HCT116 (cell line): Measurements from ENCODE around the gene ATF5. TPM values are rescaled to one million over a fixed set of nuclear protein-coding genes. Genes with fewer than 3 reads are reported as not detected.

Experiments
- ATAC-seq: fragments of 200-7000 bp; cut with Tn5 transposase; 2 replicates; pipeline ENCODE4 v1.9.1; 2020; ENCODE audit warnings: mild to moderate bottlenecking, moderate library complexity
- BruUV-seq: library from RNA; stranded (reverse); fragments of 400-500 nt; replicated peaks from 2 replicates; lab custom pipeline; 2021; lab: Mats Ljungman, UMichigan
- CTCF ChIA-PET: fragments of 300-600 bp; sonication (Branson Sonifier 250); formaldehyde crosslinking; loops from one replicate; lab custom pipeline; 2021; ENCODE audit warnings: antibody characterized with exemption; lab: Charles Lee
- POLR2A ChIA-PET: fragments of 300-600, 350-600 bp; sonication (Branson Sonifier 250); formaldehyde crosslinking; loops from one replicate; lab custom pipeline; 2021; ENCODE audit warnings: antibody characterized with exemption; lab: Charles Lee
- RAD21 ChIA-PET, 2 experiments: fragments of 300-600 bp; sonication (Branson Sonifier 250); formaldehyde crosslinking; loops; one replicate each; lab custom pipeline; 2023; ENCODE audit warnings: low total read pairs in 2 of 2; ENCODE audit not compliant: uncharacterized antibody in 2 of 2, unreplicated experiment in 2 of 2, low non-redundant PET in 1 of 2; lab: Charles Lee
- DNase-seq: peaks from one replicate; pipeline ENCODE4 v3.0.0-alpha.2; 2010; ENCODE audit warnings: low read depth, low spot score
- H2AFZ ChIP-seq: fragments of 200-600 bp; shearing (Covaris generic), sonication (generic); 2 replicates; pipeline ENCODE4 v1.6.1; 2017; ENCODE audit warnings: low read depth, mixed run types, mixed read lengths, antibody characterized with exemption, low read length; ENCODE audit not compliant: poor library complexity, severe bottlenecking
- H3K27ac ChIP-seq: 2 replicates; pipeline ENCODE4 v1.5.1; 2012; ENCODE audit warnings: low read depth, low read length
- H3K27me3 ChIP-seq: fragments of 200-600 bp; sonication (generic); 2 replicates; pipeline ENCODE4 v1.6.1; 2016; ENCODE audit warnings: mixed run types, low read length, mixed read lengths; ENCODE audit not compliant: insufficient read depth
- H3K36me3 ChIP-seq, 2 experiments: fragments of 200-500 bp in 1 of 2; fragments of 200-600 bp in 1 of 2; sonication (Bioruptor generic) in 1 of 2; sonication (generic) in 1 of 2; 2 replicates each; pipeline versions ENCODE4 v1.5.1 to v1.6.1; 2014 to 2016; ENCODE audit warnings: low read length in 2 of 2, inconsistent platforms in 1 of 2, mixed read lengths in 1 of 2, mixed run types in 1 of 2; ENCODE audit not compliant: insufficient read depth in 2 of 2, control insufficient read depth in 1 of 2
- H3K4me1 ChIP-seq, 2 experiments: fragments of 200-600 bp in 1 of 2; sonication (generic) in 1 of 2; 2 replicates each; pipeline versions ENCODE4 v1.5.1 to v1.6.1; 2012 to 2017; ENCODE audit warnings: low read length in 2 of 2, inconsistent platforms in 1 of 2, mild to moderate bottlenecking in 1 of 2, mixed read lengths in 1 of 2, mixed run types in 1 of 2, moderate library complexity in 1 of 2; ENCODE audit not compliant: insufficient read depth in 2 of 2, control insufficient read depth in 1 of 2
- H3K4me2 ChIP-seq: fragments of 200-600 bp; sonication (generic); 2 replicates; pipeline ENCODE4 v1.6.1; 2017; ENCODE audit warnings: mixed run types, low read length, mixed read lengths
- H3K4me3 ChIP-seq, 2 experiments: fragments of 200-600 bp in 1 of 2; sonication (generic) in 1 of 2; replicated peaks in 1 of 2; 2 replicates each; pipeline ENCODE4 v1.5.1; 2011 to 2016; ENCODE audit warnings: low read length in 2 of 2, control low read depth in 1 of 2, low read depth in 1 of 2, mild to moderate bottlenecking in 1 of 2, mixed read lengths in 1 of 2, mixed run types in 1 of 2
- H3K79me2 ChIP-seq: fragments of 200-600 bp; sonication (generic); 2 replicates; pipeline ENCODE4 v1.6.1; 2017; ENCODE audit warnings: mild to moderate bottlenecking, mixed run types, low read length, moderate library complexity, mixed read lengths; ENCODE audit not compliant: insufficient read depth
- H3K9ac ChIP-seq: fragments of 200-600 bp; sonication (generic); 2 replicates; pipeline ENCODE4 v1.6.1; 2016; ENCODE audit warnings: low read length, mixed read lengths
- H3K9me2 ChIP-seq: fragments of 200-600 bp; sonication (generic), shearing (Covaris generic); 2 replicates; pipeline ENCODE4 v1.6.1; 2017; ENCODE audit warnings: mixed run types, mild to moderate bottlenecking, moderate library complexity; ENCODE audit not compliant: insufficient read depth
- H3K9me3 ChIP-seq, 2 experiments: fragments of 200-500 bp in 1 of 2; fragments of 200-600 bp in 1 of 2; sonication (Bioruptor generic) in 1 of 2; sonication (generic) in 1 of 2; 2 replicates each; pipeline ENCODE4 v1.6.1; 2014 to 2017; ENCODE audit warnings: low read length in 2 of 2, mixed read lengths in 2 of 2, inconsistent platforms in 1 of 2, low read depth in 1 of 2, mild to moderate bottlenecking in 1 of 2, mixed run types in 1 of 2, moderate library complexity in 1 of 2; ENCODE audit not compliant: control insufficient read depth in 1 of 2, insufficient read depth in 1 of 2
- H4K20me1 ChIP-seq: fragments of 200-600 bp; sonication (generic), shearing (Covaris generic); 2 replicates; pipeline ENCODE4 v1.6.1; 2017; ENCODE audit warnings: mixed run types, mild to moderate bottlenecking, moderate library complexity; ENCODE audit not compliant: insufficient read depth
- ATF3 ChIP-seq: IDR thresholded peaks from 2 replicates; pipeline ENCODE4 v1.6.1; 2012
- CBX3 ChIP-seq: IDR thresholded peaks from 2 replicates; pipeline ENCODE4 v1.6.1; 2012; ENCODE audit warnings: low read depth
- CEBPB ChIP-seq: IDR thresholded peaks from 2 replicates; pipeline ENCODE4 v1.6.1; 2012; ENCODE audit warnings: low read depth
- CTCF ChIP-seq, 3 experiments: fragments of 200-600 bp in 1 of 3; sonication (generic) in 1 of 3; IDR thresholded peaks in 2 of 3; conservative IDR thresholded peaks in 1 of 3; 2 replicates each; pipeline ENCODE4 v1.5.1; 2012 to 2017; ENCODE audit warnings: low read depth in 2 of 3, low read length in 2 of 3, antibody characterized with exemption in 1 of 3, borderline replicate concordance in 1 of 3, control low read depth in 1 of 3, mild to moderate bottlenecking in 1 of 3, mixed read lengths in 1 of 3, mixed run types in 1 of 3, moderate library complexity in 1 of 3; ENCODE audit not compliant: insufficient read depth in 1 of 3
- ELF1 ChIP-seq: IDR thresholded peaks from 2 replicates; pipeline ENCODE4 v1.6.1; 2012; ENCODE audit warnings: low read depth, borderline replicate concordance
- EZH2 ChIP-seq: fragments of 200-600 bp; sonication (generic); IDR thresholded peaks from 2 replicates; pipeline ENCODE4 v1.6.1; 2017; ENCODE audit warnings: antibody characterized with exemption, mixed run types
- EZH2phosphoT487 ChIP-seq: fragments of 200-600 bp; IDR thresholded peaks from 2 replicates; pipeline ENCODE4 v1.6.1; 2018; ENCODE audit warnings: antibody characterized with exemption, borderline replicate concordance
- FOSL1 ChIP-seq: IDR thresholded peaks from 2 replicates; pipeline ENCODE4 v1.6.1; 2012; ENCODE audit warnings: low read depth
- POLR2AphosphoS5 ChIP-seq: IDR thresholded peaks from 2 replicates; pipeline ENCODE4 v1.6.1; 2011; ENCODE audit warnings: mild to moderate bottlenecking, low read depth, low read length, moderate library complexity
- REST ChIP-seq: IDR thresholded peaks from 2 replicates; pipeline ENCODE4 v1.6.1; 2012; ENCODE audit warnings: low read depth
- SIN3A ChIP-seq: IDR thresholded peaks from 2 replicates; pipeline ENCODE4 v1.6.1; 2012; ENCODE audit warnings: low read depth
- SP1 ChIP-seq: IDR thresholded peaks from 2 replicates; pipeline ENCODE4 v1.6.1; 2012; ENCODE audit warnings: low read depth
- SRF ChIP-seq: IDR thresholded peaks from 2 replicates; pipeline ENCODE4 v1.6.1; 2012; ENCODE audit warnings: low read depth
- TCF7L2 ChIP-seq: IDR thresholded peaks from 2 replicates; pipeline ENCODE4 v1.7.0; 2011; ENCODE audit warnings: borderline replicate concordance, inconsistent platforms; ENCODE audit not compliant: insufficient read depth, insufficient read length; ENCODE audit errors: extremely low read depth
- ZNF274 ChIP-seq: fragments of 200-500 bp; sonication (Bioruptor generic); IDR thresholded peaks from 2 replicates; pipeline ENCODE4 v1.6.1; 2014; ENCODE audit warnings: mild to moderate bottlenecking, low read depth, low read length, inconsistent platforms
- intact Hi-C: fragments of 100-400 bp; cut with micrococcal nuclease; formaldehyde crosslinking; loops from 2 replicates; pipeline ENCODE4 v1.10.0; 2022
- total RNA-seq: library from RNA; stranded (reverse); gene quantifications from one replicate; pipeline ENCODE4 v1.2.1, GENCODE V29; 2021; ENCODE audit not compliant: unreplicated experiment

The ATF5 gene
- total RNA-seq, 1 experiment from 2014 or later: 28.2 TPM

- Histone ChIP-seq H3K9me2 (no peaks in the 10 kb centered on the region), H3K9me3 (no peaks in the 10 kb centered on the region), H3K4me2 (no peak overlapping the region), H3K79me2 (no peaks in the 10 kb centered on the region), H3K4me3 (no peak overlapping the region), H4K20me1 (no peaks in the 10 kb centered on the region), H2AFZ (no peak overlapping the region), H3K9ac (no peak overlapping the region), H3K27me3 (no peaks in the 10 kb centered on the region), H3K4me1 (no peaks in the 10 kb centered on the region), H3K36me3 (no peaks in the 10 kb centered on the region), H3K27ac (no peak overlapping the region)
- ChIA-PET POLR2A (no interaction called here), CTCF (no interaction called here), RAD21 (no interaction called here)
- intact Hi-C loops: no loop called here
- no peak for DNase-seq
- BruUV-seq: no TSS peak
- no peak for ATAC-seq
- TF ChIP-seq ATF3: no peak
- TF ChIP-seq CBX3: no peak
- no peak for TF ChIP-seq CTCF (IDR thresholded peaks at IDR 0.05 in 2 of 3, conservative IDR thresholded peaks at IDR 0.05 in 1 of 3; ENCODE audit: borderline replicate concordance in 1 of 3, insufficient read depth in 1 of 3, low read depth in 2 of 3, low read length in 2 of 3)
- TF ChIP-seq FOSL1: no peak
- no peak for TF ChIP-seq CEBPB
- no peak for TF ChIP-seq EZH2phosphoT487
- TF ChIP-seq TCF7L2: no peak
- no peak for TF ChIP-seq SIN3A
- TF ChIP-seq ZNF274: no peak
- TF ChIP-seq ELF1: no peak
- no peak for TF ChIP-seq SP1
- TF ChIP-seq EZH2: no peak
- no peak for TF ChIP-seq SRF
- TF ChIP-seq REST: no peak
- no peak for TF ChIP-seq POLR2AphosphoS5
These were observed 21.6 kb downstream of the ATF5 start for GRCh38 chr19:49950590-49950948.
